Measurements from ENCODE around the gene GPR158.
"Not testable (repeated sequence)": the region's sequence is repeated elsewhere in the genome, so short reads cannot be mapped to it uniquely, and the experiment has no call there.

DNA sequence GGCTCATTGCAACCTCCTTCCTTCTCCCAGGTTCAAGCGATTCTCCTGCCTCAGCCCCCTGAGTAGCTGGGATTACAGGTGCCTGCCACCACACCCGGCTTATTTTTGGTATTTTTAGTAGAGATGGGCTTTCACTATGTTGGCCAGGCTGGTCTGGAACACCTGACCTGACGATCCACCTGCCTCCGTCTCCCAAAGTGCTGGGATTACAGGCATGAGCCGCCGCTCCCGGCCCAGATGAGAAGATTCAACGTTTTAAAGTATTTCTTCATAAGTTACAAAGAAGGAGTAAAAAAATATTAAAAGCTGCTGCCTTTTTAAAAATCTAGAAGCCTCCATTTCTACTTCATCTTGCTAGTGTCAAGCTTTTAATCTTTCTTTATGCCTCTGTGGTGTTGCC is 208.1 kb downstream of the GPR158 start:
- TF ChIP-seq POLR2A (IDR thresholded peaks at IDR 0.05; ENCODE audit: low read depth, low read length); TAF1 (IDR thresholded peaks at IDR 0.05; ENCODE audit: low read depth, low read length); POLR2AphosphoS5 (IDR thresholded peaks at IDR 0.05; ENCODE audit: low read depth, low read length); PAX5 (IDR thresholded peaks at IDR 0.05; ENCODE audit: insufficient read depth, low read length, severe bottlenecking); SPI1 (IDR thresholded peaks at IDR 0.05; ENCODE audit: low read depth, low read length); POU2F2 (IDR thresholded peaks at IDR 0.05; ENCODE audit: low read depth, low read length): not testable (repeated sequence)
